GM12878 (cell line): ENCODE results near the gene CRYGS. TPM values are rescaled to one million over a fixed set of nuclear protein-coding genes. Genes with fewer than 3 reads are reported as not detected.
A peak's percentile ranks its signal among the peaks of the same experiment; 100 is the strongest.

ENCODE experiments used
- JUNB ChIP-seq: IDR thresholded peaks from 2 replicates; pipeline ENCODE4 v1.6.1; 2016; ENCODE audit warnings: antibody characterized with exemption, mild to moderate bottlenecking
- KDM1A ChIP-seq: fragments of 200-600 bp; sonication (generic); IDR thresholded peaks from 2 replicates; pipeline ENCODE4 v1.6.1; 2016; ENCODE audit warnings: borderline replicate concordance
- MXI1 ChIP-seq: fragments of 150-350 bp; IDR thresholded peaks from 2 replicates; pipeline ENCODE4 v1.6.1; 2011; ENCODE audit warnings: low read depth, mild to moderate bottlenecking, inconsistent platforms, low read length, improper control_type of control experiment
- NR2F1 ChIP-seq: fragments of 450-650 bp; conservative IDR thresholded peaks from 2 replicates; pipeline ENCODE4 v1.6.1; 2017; ENCODE audit warnings: mild to moderate bottlenecking
- PAX5 ChIP-seq: IDR thresholded peaks from 2 replicates; pipeline ENCODE4 v1.6.1; 2011; ENCODE audit warnings: low read depth, low read length, borderline replicate concordance
- POLR2AphosphoS2 ChIP-seq: IDR thresholded peaks from 2 replicates; pipeline ENCODE4 v1.6.1; 2011; ENCODE audit warnings: low read depth, mild to moderate bottlenecking, low read length, improper control_type of control experiment, moderate library complexity
- RCOR1 ChIP-seq: conservative IDR thresholded peaks from 2 replicates; pipeline ENCODE4 v1.6.1; 2012; ENCODE audit warnings: low read depth, low read length, improper control_type of control experiment
- RELA ChIP-seq: fragments of 450-650 bp; IDR thresholded peaks from 2 replicates; pipeline ENCODE4 v1.8.0; 2014; ENCODE audit warnings: borderline replicate concordance; ENCODE audit not compliant: partially characterized antibody
- RUNX3 ChIP-seq: IDR thresholded peaks from 2 replicates; pipeline ENCODE4 v1.6.1; 2012; ENCODE audit warnings: low read length, inconsistent platforms
- SIX5 ChIP-seq: IDR thresholded peaks from 2 replicates; pipeline ENCODE4 v1.6.1; 2011; ENCODE audit warnings: mild to moderate bottlenecking, low read depth, low read length, moderate library complexity; ENCODE audit not compliant: severe bottlenecking
- SMAD1 ChIP-seq: fragments of 450-650 bp; IDR thresholded peaks from 2 replicates; pipeline ENCODE4 v1.6.1; 2018; ENCODE audit warnings: mild to moderate bottlenecking, low read depth; ENCODE audit not compliant: partially characterized antibody
- SREBF1 ChIP-seq: IDR thresholded peaks from 2 replicates; pipeline ENCODE4 v1.6.1; 2012; ENCODE audit warnings: mild to moderate bottlenecking, low read length
- WRNIP1 ChIP-seq: IDR thresholded peaks from 2 replicates; pipeline ENCODE4 v1.6.1; 2011; ENCODE audit warnings: low read depth, low read length, improper control_type of control experiment, borderline replicate concordance
- polyA plus RNA-seq, 11 experiments: library from polyadenylated mRNA; depleted of rRNA in 4 of 11; unstranded in 6 of 11; stranded (reverse) in 5 of 11; fragments of >200 nt; fragmentation: Nextera tagmentation in 4 of 11; fragmentation: Illumina TruSeq in 1 of 11; extraction: Ambion mirVana in 4 of 11; extraction: Trizol in 1 of 11; gene quantifications; 1 replicate in 1 of 11; 2 replicates in 10 of 11; pipeline versions ENCODE4 v1.2.1 to v1.2.3, GENCODE V29; 2011 to 2016; ENCODE audit warnings: inconsistent platforms in 2 of 11, missing spikeins in 2 of 11, low read depth in 1 of 11
- total RNA-seq, 4 experiments: library from RNA; depleted of rRNA in 3 of 4; stranded (reverse); fragments of >200 nt in 3 of 4; fragmentation: Illumina TruSeq in 1 of 4; extraction: Trizol in 1 of 4; gene quantifications; 2 replicates each; pipeline versions ENCODE4 v1.2.1 to v1.2.3, GENCODE V29; 2013 to 2021
- TF ChIP-seq, protein P1 (sequence below): fragments of 450-650 bp; formaldehyde crosslinking; IDR thresholded peaks from 2 replicates; pipeline ENCODE4 v1.4.0; 2020; ENCODE audit warnings: mild to moderate bottlenecking, moderate library complexity
- TF ChIP-seq, protein P2 (sequence below): IDR thresholded peaks from 2 replicates; pipeline ENCODE4 v1.6.1; 2012; ENCODE audit warnings: low read depth, low read length, improper control_type of control experiment
- TF ChIP-seq, protein P3 (sequence below): fragments of 450-650 bp; IDR thresholded peaks from 2 replicates; pipeline ENCODE4 v1.6.1; 2017; ENCODE audit warnings: antibody characterized with exemption, mild to moderate bottlenecking, moderate library complexity
- TF ChIP-seq, protein P4 (sequence below): fragments of 450-650 bp; IDR thresholded peaks from 2 replicates; pipeline ENCODE4 v1.6.1; 2017; ENCODE audit warnings: low read depth, mild to moderate bottlenecking, moderate library complexity
- TF ChIP-seq, protein P5 (sequence below): fragments of 450-650 bp; IDR thresholded peaks from 2 replicates; pipeline ENCODE4 v1.6.1; 2018; ENCODE audit warnings: borderline replicate concordance, mild to moderate bottlenecking; ENCODE audit not compliant: partially characterized antibody

CRYGS gene
- total and polyA plus RNA-seq, 10 of the 15 experiments (the other 5 are each of a cell fraction or from before 2014, with no cell fraction given), result 1.1 to 6.0 (median 2.5) TPM

DNA sequence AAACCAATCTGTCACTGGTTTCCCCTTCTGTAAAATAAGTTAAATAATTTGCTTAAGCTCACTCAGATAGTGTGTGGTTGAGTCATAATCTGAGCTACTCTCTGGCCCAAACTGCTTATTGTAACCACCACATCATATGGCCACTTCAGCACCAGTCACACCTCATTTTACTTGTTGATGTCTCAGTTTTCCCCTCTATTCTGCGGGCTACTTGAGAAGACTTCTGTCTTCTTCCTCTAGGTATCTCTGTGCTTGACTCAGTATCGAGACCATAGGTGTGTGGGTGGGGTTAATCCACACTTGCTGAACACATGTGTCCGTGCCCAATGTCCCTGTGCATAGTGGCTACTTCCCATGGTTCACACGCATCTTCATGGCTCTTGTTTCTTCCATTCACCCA is 32.9 kb downstream of the CRYGS start (continued):
- TF ChIP-seq, protein P1, sequence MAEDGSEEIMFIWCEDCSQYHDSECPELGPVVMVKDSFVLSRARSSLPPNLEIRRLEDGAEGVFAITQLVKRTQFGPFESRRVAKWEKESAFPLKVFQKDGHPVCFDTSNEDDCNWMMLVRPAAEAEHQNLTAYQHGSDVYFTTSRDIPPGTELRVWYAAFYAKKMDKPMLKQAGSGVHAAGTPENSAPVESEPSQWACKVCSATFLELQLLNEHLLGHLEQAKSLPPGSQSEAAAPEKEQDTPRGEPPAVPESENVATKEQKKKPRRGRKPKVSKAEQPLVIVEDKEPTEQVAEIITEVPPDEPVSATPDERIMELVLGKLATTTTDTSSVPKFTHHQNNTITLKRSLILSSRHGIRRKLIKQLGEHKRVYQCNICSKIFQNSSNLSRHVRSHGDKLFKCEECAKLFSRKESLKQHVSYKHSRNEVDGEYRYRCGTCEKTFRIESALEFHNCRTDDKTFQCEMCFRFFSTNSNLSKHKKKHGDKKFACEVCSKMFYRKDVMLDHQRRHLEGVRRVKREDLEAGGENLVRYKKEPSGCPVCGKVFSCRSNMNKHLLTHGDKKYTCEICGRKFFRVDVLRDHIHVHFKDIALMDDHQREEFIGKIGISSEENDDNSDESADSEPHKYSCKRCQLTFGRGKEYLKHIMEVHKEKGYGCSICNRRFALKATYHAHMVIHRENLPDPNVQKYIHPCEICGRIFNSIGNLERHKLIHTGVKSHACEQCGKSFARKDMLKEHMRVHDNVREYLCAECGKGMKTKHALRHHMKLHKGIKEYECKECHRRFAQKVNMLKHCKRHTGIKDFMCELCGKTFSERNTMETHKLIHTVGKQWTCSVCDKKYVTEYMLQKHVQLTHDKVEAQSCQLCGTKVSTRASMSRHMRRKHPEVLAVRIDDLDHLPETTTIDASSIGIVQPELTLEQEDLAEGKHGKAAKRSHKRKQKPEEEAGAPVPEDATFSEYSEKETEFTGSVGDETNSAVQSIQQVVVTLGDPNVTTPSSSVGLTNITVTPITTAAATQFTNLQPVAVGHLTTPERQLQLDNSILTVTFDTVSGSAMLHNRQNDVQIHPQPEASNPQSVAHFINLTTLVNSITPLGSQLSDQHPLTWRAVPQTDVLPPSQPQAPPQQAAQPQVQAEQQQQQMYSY, result no peak
- TF ChIP-seq RUNX3 (peak; percentile 98), RELA (no peak), SREBF1 (peak; percentile 47; the same call in 1 of the 2 replicates), MXI1 (no peak), POLR2AphosphoS2 (no peak), JUNB (peak; percentile 97), PAX5 (peak; percentile 87; the same call in 1 of the 2 replicates), RCOR1 (no peak), SMAD1 (no peak), SIX5 (no peak), WRNIP1 (no peak), KDM1A (no peak), NR2F1 (peak; percentile 88)
- TF ChIP-seq, protein P2, sequence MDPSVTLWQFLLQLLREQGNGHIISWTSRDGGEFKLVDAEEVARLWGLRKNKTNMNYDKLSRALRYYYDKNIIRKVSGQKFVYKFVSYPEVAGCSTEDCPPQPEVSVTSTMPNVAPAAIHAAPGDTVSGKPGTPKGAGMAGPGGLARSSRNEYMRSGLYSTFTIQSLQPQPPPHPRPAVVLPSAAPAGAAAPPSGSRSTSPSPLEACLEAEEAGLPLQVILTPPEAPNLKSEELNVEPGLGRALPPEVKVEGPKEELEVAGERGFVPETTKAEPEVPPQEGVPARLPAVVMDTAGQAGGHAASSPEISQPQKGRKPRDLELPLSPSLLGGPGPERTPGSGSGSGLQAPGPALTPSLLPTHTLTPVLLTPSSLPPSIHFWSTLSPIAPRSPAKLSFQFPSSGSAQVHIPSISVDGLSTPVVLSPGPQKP, result no peak
- TF ChIP-seq, protein P3, sequence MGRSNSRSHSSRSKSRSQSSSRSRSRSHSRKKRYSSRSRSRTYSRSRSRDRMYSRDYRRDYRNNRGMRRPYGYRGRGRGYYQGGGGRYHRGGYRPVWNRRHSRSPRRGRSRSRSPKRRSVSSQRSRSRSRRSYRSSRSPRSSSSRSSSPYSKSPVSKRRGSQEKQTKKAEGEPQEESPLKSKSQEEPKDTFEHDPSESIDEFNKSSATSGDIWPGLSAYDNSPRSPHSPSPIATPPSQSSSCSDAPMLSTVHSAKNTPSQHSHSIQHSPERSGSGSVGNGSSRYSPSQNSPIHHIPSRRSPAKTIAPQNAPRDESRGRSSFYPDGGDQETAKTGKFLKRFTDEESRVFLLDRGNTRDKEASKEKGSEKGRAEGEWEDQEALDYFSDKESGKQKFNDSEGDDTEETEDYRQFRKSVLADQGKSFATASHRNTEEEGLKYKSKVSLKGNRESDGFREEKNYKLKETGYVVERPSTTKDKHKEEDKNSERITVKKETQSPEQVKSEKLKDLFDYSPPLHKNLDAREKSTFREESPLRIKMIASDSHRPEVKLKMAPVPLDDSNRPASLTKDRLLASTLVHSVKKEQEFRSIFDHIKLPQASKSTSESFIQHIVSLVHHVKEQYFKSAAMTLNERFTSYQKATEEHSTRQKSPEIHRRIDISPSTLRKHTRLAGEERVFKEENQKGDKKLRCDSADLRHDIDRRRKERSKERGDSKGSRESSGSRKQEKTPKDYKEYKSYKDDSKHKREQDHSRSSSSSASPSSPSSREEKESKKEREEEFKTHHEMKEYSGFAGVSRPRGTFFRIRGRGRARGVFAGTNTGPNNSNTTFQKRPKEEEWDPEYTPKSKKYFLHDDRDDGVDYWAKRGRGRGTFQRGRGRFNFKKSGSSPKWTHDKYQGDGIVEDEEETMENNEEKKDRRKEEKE, result no peak
- TF ChIP-seq, protein P4, sequence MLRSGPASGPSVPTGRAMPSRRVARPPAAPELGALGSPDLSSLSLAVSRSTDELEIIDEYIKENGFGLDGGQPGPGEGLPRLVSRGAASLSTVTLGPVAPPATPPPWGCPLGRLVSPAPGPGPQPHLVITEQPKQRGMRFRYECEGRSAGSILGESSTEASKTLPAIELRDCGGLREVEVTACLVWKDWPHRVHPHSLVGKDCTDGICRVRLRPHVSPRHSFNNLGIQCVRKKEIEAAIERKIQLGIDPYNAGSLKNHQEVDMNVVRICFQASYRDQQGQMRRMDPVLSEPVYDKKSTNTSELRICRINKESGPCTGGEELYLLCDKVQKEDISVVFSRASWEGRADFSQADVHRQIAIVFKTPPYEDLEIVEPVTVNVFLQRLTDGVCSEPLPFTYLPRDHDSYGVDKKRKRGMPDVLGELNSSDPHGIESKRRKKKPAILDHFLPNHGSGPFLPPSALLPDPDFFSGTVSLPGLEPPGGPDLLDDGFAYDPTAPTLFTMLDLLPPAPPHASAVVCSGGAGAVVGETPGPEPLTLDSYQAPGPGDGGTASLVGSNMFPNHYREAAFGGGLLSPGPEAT, result peak; percentile 65
- TF ChIP-seq, protein P5, sequence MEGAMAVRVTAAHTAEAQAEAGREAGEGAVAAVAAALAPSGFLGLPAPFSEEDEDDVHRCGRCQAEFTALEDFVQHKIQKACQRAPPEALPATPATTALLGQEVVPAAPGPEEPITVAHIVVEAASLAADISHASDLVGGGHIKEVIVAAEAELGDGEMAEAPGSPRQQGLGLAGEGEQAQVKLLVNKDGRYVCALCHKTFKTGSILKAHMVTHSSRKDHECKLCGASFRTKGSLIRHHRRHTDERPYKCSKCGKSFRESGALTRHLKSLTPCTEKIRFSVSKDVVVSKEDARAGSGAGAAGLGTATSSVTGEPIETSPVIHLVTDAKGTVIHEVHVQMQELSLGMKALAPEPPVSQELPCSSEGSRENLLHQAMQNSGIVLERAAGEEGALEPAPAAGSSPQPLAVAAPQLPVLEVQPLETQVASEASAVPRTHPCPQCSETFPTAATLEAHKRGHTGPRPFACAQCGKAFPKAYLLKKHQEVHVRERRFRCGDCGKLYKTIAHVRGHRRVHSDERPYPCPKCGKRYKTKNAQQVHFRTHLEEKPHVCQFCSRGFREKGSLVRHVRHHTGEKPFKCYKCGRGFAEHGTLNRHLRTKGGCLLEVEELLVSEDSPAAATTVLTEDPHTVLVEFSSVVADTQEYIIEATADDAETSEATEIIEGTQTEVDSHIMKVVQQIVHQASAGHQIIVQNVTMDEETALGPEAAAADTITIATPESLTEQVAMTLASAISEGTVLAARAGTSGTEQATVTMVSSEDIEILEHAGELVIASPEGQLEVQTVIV, result no peak
